Spleen (tissue), 7 donors: ENCODE results near the gene FOSB.

Experiments used
- CTCF ChIP-seq, 11 experiments: fragments of 200-600 bp in 7 of 11; fragments of 450-650 bp in 4 of 11; sonication (generic) in 4 of 11; IDR thresholded peaks in 8 of 11; conservative IDR thresholded peaks in 3 of 11; 1 replicate in 7 of 11; 2 replicates in 4 of 11; pipeline versions ENCODE4 v1.4.0 to v1.8.0; 2016 to 2021; ENCODE audit warnings: antibody characterized with exemption in 11 of 11, inconsistent platforms in 4 of 11, mild to moderate bottlenecking in 1 of 11
- POLR2A ChIP-seq, 3 donors: fragments of 450-650 bp; IDR thresholded peaks; one replicate each; pipeline ENCODE4 v1.5.1; 2017; ENCODE audit warnings: antibody characterized with exemption in 3 of 3, mild to moderate bottlenecking in 1 of 3
- donor health status: DM: no; HTN: no; CAD: no; lungs with moderate emphysema.
- donor health status: DM: no; HTN: no; CAD: no.
- donor health status: DM: no; HTN: no; CAD: no.

GRCh38 chr19:45511074-45511473, 43.3 kb downstream of the FOSB start:
- no peak for TF ChIP-seq CTCF (IDR thresholded peaks at IDR 0.05 in 8 of 11, conservative IDR thresholded peaks at IDR 0.05 in 3 of 11)
- no peak for TF ChIP-seq POLR2A (IDR thresholded peaks at IDR 0.05)
